ENCODE measurements around the gene LPXN. TPM values are rescaled to one million over a fixed set of nuclear protein-coding genes. Genes with fewer than 3 reads are reported as not detected.
A peak's percentile ranks its signal among the peaks of the same experiment; 100 is the strongest.

The LPXN gene
- 31.9 and 44.1 TPM in 2 replicates for total RNA-seq (2012; rRNA removed)

- Histone ChIP-seq H3K36me3 (ENCODE audit: insufficient read depth, low read length) (peaks cover under 1% of the 10 kb centered on the region), H3K9ac (ENCODE audit: low read depth, low read length) (peak within 1 kb of the TSS; percentile 97), H3K4me3 (ENCODE audit: low read length) (peak within 1 kb of the TSS; percentile 90), H3K9me3 (replicated peaks; ENCODE audit: low read length) (no peaks in the 10 kb centered on the region), H3K27me3 (ENCODE audit: control insufficient read depth, insufficient read depth, low read length) (no peaks in the 10 kb centered on the region), H3K4me1 (ENCODE audit: control insufficient read depth, insufficient read depth, low read length) (peaks cover 39% of the 10 kb centered on the region), H3K4me2 (ENCODE audit: low read length) (peak within 1 kb of the TSS; percentile 90)
These were observed at the start of gene LPXN for GRCh38 chr11:58575377-58576020. LPXN (minus strand) TSS chr11:58575856; CDS start chr11:58575772, 84 bp downstream.

DNA sequence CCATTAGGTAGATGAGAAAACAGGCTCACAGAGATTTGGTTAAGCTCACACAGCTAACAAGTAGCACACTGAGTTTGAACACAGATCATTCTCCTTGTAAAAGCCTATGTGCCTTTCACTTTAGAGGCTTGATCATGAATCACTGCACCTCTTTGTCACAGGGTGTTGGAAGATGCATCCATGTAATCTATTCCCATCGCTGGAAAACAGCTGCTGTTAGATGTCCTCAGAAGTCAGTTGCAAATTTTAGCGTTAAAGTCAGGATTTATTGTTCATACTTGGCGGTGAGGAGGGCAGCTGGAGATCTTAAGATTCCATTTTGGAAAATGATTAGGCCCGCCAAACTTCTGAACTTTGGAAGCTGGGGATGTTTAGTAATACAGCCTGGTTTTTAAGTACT is 49.4 kb upstream of the LPXN start:
- H3K4me2 ChIP-seq (ENCODE audit: low read length) = peak overlapping the region; percentile 17
- no peaks in the 10 kb centered on the region for H3K27me3 ChIP-seq (ENCODE audit: control insufficient read depth, insufficient read depth, low read length)
- peaks cover 64% of the 10 kb centered on the region for H3K4me1 ChIP-seq (ENCODE audit: control insufficient read depth, insufficient read depth, low read length)
- H3K9me3 ChIP-seq (replicated peaks; ENCODE audit: low read length) = no peaks in the 10 kb centered on the region
- H3K9ac ChIP-seq (ENCODE audit: low read depth, low read length) = peak overlapping the region; percentile 12
- H3K4me3 ChIP-seq (ENCODE audit: low read length) = no peak overlapping the region
- peaks cover 57% of the 10 kb centered on the region for H3K36me3 ChIP-seq (ENCODE audit: insufficient read depth, low read length)

DNA sequence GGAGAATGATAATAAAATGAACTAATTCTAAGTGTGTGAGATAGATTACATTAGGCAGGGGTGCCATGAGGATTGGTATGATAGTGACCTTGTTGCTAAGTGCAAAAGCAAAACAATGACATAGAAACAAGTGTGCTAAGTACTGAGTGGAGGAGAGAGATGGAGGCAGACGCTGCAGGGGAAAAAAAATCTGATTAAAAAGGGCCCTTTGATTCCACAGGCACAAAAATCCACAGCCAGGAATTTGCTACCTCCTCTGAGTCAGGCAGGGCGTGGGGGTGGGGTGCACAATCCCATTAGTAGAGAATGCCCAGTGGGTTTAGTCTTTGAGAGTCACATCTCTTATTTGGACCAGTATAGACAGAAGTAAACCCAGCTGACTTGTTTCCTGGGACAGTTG is 46.7 kb upstream of the LPXN start, which contains the start of gene CNTF:
Gene CNTF (plus strand): TSS at position 322 of the 400 bp plus-strand sequence. CDS start 88 bp downstream, outside the sequence.
- peaks cover 73% of the 10 kb centered on the region for H3K36me3 ChIP-seq (ENCODE audit: insufficient read depth, low read length)
- no peak within 1 kb of the TSS for H3K9ac ChIP-seq (ENCODE audit: low read depth, low read length)
- no peaks in the 10 kb centered on the region for H3K9me3 ChIP-seq (replicated peaks; ENCODE audit: low read length)
- no peaks in the 10 kb centered on the region for H3K27me3 ChIP-seq (ENCODE audit: control insufficient read depth, insufficient read depth, low read length)
- H3K4me3 ChIP-seq (ENCODE audit: low read length) = no peak within 1 kb of the TSS
- H3K4me2 ChIP-seq (ENCODE audit: low read length) = no peak within 1 kb of the TSS
- peaks cover 46% of the 10 kb centered on the region for H3K4me1 ChIP-seq (ENCODE audit: control insufficient read depth, insufficient read depth, low read length)

DNA sequence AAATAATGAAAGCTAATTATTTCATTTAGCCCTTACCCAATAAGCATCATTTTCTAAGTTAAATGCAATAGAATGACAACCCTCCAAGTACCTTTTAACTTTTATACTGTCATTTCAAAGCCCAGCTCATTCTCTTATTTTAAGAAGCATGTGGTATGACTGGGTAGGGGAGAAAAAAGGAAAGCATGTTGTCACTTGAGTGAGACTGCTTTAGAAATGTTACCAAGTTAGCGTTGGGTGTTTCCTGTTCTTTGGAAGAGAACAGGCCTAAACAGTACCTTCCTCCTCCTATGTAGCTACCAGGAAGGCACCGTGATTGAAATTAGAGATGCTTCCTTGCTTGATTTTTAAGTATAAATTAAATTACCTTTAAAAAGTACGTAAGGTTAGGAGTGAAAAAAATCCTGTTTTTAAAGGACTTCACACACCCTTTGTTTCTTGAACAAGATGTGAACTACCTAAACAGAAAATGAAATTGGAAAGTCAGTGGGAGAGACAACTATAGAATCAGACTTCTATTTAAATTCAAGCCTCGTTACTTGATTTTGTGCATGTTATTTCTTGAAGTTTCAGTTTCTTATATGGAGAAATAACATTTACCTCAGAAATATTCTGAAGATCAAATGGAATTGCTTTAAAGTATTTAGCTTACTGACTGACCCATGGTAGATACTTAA is 46.1 kb upstream of the LPXN start:
- H3K9ac ChIP-seq (ENCODE audit: low read depth, low read length) = no peak overlapping the region
- H3K9me3 ChIP-seq (replicated peaks; ENCODE audit: low read length) = no peaks in the 10 kb centered on the region
- peaks cover 43% of the 10 kb centered on the region for H3K4me1 ChIP-seq (ENCODE audit: control insufficient read depth, insufficient read depth, low read length)
- no peak overlapping the region for H3K4me2 ChIP-seq (ENCODE audit: low read length)
- no peak overlapping the region for H3K4me3 ChIP-seq (ENCODE audit: low read length)
- H3K27me3 ChIP-seq (ENCODE audit: control insufficient read depth, insufficient read depth, low read length) = no peaks in the 10 kb centered on the region
- peaks cover 75% of the 10 kb centered on the region for H3K36me3 ChIP-seq (ENCODE audit: insufficient read depth, low read length)

GRCh38 chr11:58617976-58618557 is 42.4 kb upstream of the LPXN start:
- Histone ChIP-seq H3K27me3 (ENCODE audit: control insufficient read depth, insufficient read depth, low read length) (no peaks in the 10 kb centered on the region), H3K4me3 (ENCODE audit: low read length) (no peak overlapping the region), H3K4me2 (ENCODE audit: low read length) (no peak overlapping the region), H3K9me3 (replicated peaks; ENCODE audit: low read length) (no peaks in the 10 kb centered on the region), H3K4me1 (ENCODE audit: control insufficient read depth, insufficient read depth, low read length) (peaks cover 29% of the 10 kb centered on the region), H3K9ac (ENCODE audit: low read depth, low read length) (no peak overlapping the region), H3K36me3 (ENCODE audit: insufficient read depth, low read length) (peaks cover 74% of the 10 kb centered on the region)

DNA sequence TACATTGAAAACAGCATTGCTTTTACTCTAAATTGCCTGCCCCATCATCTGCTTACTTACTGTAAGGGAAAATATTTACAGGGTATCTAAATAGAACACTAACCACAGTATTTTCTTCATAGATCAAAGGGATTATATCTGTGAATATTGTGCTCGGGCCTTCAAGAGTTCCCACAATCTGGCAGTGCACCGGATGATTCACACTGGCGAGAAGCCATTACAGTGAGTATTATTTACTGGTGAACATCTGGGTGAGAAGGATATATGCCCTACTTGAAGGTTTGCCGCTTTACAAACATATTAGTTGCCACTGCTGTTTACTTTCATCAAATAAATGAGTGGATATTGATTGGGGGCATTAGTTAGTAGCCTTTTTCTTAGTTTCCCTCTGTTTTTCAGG is 40.9 kb upstream of the LPXN start:
- Histone ChIP-seq H3K4me2 (ENCODE audit: low read length) (no peak overlapping the region), H3K36me3 (ENCODE audit: insufficient read depth, low read length) (peaks cover 76% of the 10 kb centered on the region), H3K27me3 (ENCODE audit: control insufficient read depth, insufficient read depth, low read length) (no peaks in the 10 kb centered on the region), H3K9me3 (replicated peaks; ENCODE audit: low read length) (no peaks in the 10 kb centered on the region), H3K4me3 (ENCODE audit: low read length) (no peak overlapping the region), H3K4me1 (ENCODE audit: control insufficient read depth, insufficient read depth, low read length) (peaks cover 25% of the 10 kb centered on the region), H3K9ac (ENCODE audit: low read depth, low read length) (no peak overlapping the region)

- Histone ChIP-seq H3K4me3 (ENCODE audit: low read length) (no peak overlapping the region), H3K9ac (ENCODE audit: low read depth, low read length) (no peak overlapping the region), H3K4me2 (ENCODE audit: low read length) (no peak overlapping the region), H3K27me3 (ENCODE audit: control insufficient read depth, insufficient read depth, low read length) (no peaks in the 10 kb centered on the region), H3K36me3 (ENCODE audit: insufficient read depth, low read length) (peaks cover 82% of the 10 kb centered on the region), H3K9me3 (replicated peaks; ENCODE audit: low read length) (no peaks in the 10 kb centered on the region), H3K4me1 (ENCODE audit: control insufficient read depth, insufficient read depth, low read length) (peaks cover 25% of the 10 kb centered on the region)
These were observed 39.9 kb upstream of the LPXN start for GRCh38 chr11:58615559-58615958.

- Histone ChIP-seq H3K9me3 (replicated peaks; ENCODE audit: low read length) (no peaks in the 10 kb centered on the region), H3K36me3 (ENCODE audit: insufficient read depth, low read length) (peaks cover 78% of the 10 kb centered on the region), H3K27me3 (ENCODE audit: control insufficient read depth, insufficient read depth, low read length) (no peaks in the 10 kb centered on the region), H3K4me3 (ENCODE audit: low read length) (no peak overlapping the region), H3K9ac (ENCODE audit: low read depth, low read length) (no peak overlapping the region), H3K4me1 (ENCODE audit: control insufficient read depth, insufficient read depth, low read length) (peaks cover 14% of the 10 kb centered on the region), H3K4me2 (ENCODE audit: low read length) (no peak overlapping the region)
These were observed 37.6 kb upstream of the LPXN start for GRCh38 chr11:58613228-58613627.

- Histone ChIP-seq H3K9ac (ENCODE audit: low read depth, low read length) (no peak overlapping the region), H3K4me3 (ENCODE audit: low read length) (no peak overlapping the region), H3K36me3 (ENCODE audit: insufficient read depth, low read length) (peaks cover 49% of the 10 kb centered on the region), H3K27me3 (ENCODE audit: control insufficient read depth, insufficient read depth, low read length) (no peaks in the 10 kb centered on the region), H3K4me1 (ENCODE audit: control insufficient read depth, insufficient read depth, low read length) (peaks cover 5% of the 10 kb centered on the region), H3K4me2 (ENCODE audit: low read length) (no peak overlapping the region), H3K9me3 (replicated peaks; ENCODE audit: low read length) (no peaks in the 10 kb centered on the region)
These were observed 34.1 kb upstream of the LPXN start for GRCh38 chr11:58609723-58610122.

DNA sequence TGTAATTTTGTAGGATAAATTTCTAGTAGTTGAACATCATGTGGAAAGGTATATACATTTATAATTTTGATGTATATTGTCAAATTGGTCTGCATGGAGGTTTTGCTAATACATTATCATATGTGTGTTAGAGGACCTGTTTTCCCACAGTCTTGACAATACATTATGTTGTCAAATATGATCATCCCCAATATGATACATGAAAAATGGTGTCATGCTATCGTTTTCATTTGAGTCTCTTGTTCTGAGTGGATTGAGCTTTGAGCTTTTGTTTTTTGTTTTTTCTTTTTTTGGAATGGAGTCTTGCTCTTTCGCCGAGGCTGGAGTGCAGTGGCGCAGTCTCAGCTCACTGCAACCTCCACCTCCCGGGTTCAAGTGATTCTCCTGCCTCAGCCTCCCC is 32.7 kb upstream of the LPXN start:
- H3K36me3 ChIP-seq (ENCODE audit: insufficient read depth, low read length) = peaks cover 36% of the 10 kb centered on the region
- H3K27me3 ChIP-seq (ENCODE audit: control insufficient read depth, insufficient read depth, low read length) = no peaks in the 10 kb centered on the region
- H3K4me3 ChIP-seq (ENCODE audit: low read length) = no peak overlapping the region
- no peak overlapping the region for H3K4me2 ChIP-seq (ENCODE audit: low read length)
- peaks cover 5% of the 10 kb centered on the region for H3K4me1 ChIP-seq (ENCODE audit: control insufficient read depth, insufficient read depth, low read length)
- no peak overlapping the region for H3K9ac ChIP-seq (ENCODE audit: low read depth, low read length)
- no peaks in the 10 kb centered on the region for H3K9me3 ChIP-seq (replicated peaks; ENCODE audit: low read length)

DNA sequence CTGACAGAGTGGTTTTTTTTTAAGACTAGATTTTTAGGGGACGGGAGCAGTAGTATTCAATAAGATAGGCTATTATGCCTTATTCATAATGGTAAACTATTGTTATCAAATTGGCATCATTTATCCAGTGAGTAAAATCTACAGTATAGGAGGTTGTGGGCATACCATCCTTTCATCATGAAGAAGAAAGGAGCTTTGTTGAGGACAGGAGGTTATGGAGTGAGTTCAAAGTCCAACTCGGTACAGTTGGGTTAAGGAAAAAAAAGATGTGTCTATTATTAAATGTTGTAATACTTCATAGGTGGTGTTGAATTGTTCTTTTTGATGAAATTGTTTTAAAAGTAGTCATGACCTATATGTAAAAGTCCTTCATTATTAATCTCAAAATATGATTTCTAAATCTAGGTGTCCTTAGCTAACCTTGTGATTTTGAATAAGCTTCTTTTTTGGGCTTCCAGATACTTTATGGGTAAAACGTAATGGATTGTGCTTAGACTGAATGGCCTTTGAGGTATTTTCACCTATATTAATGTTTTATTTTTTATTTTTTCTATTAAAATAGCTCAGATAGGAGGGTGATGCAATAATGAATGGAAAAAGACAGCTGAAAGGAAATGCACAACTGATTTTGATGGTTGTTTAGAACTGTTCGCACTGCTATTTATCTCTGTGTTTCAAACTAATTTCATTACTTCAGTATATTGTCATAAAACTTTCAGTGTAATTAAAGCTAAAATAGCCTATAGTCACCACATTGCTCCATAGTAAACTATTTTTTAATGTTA is 31.5 kb upstream of the LPXN start:
- Histone ChIP-seq H3K27me3 (ENCODE audit: control insufficient read depth, insufficient read depth, low read length) (no peaks in the 10 kb centered on the region), H3K9me3 (replicated peaks; ENCODE audit: low read length) (no peaks in the 10 kb centered on the region), H3K4me3 (ENCODE audit: low read length) (no peak overlapping the region), H3K4me2 (ENCODE audit: low read length) (no peak overlapping the region), H3K9ac (ENCODE audit: low read depth, low read length) (no peak overlapping the region), H3K4me1 (ENCODE audit: control insufficient read depth, insufficient read depth, low read length) (peaks cover 5% of the 10 kb centered on the region), H3K36me3 (ENCODE audit: insufficient read depth, low read length) (peaks cover 25% of the 10 kb centered on the region)

Data from skeletal muscle satellite cell (primary cell).